ENCODE results near the gene NSUN7.

Gene NSUN7

GRCh38 chr4:40734497-40734896, 15.3 kb upstream of the NSUN7 start:
- no peak for DNase-seq (ENCODE audit: low read depth)
- H3K4me3 ChIP-seq (ENCODE audit: low read depth, low read length) = no peak overlapping the region
- no peak for TF ChIP-seq CTCF (conservative IDR thresholded peaks at IDR 0.05; ENCODE audit: low read depth, low read length)

- TF ChIP-seq CTCF (conservative IDR thresholded peaks at IDR 0.05; ENCODE audit: low read depth, low read length) = peak; percentile 53
- no peak overlapping the region for H3K4me3 ChIP-seq (ENCODE audit: low read depth, low read length)
- peak; percentile 70 for DNase-seq (ENCODE audit: low read depth)
Observed at GRCh38 chr4:40736910-40737309, 12.8 kb upstream of the NSUN7 start.

GRCh38 chr4:40737879-40738278, 11.9 kb upstream of the NSUN7 start:
- no peak overlapping the region for H3K4me3 ChIP-seq (ENCODE audit: low read depth, low read length)
- TF ChIP-seq CTCF (conservative IDR thresholded peaks at IDR 0.05; ENCODE audit: low read depth, low read length) = no peak
- DNase-seq (ENCODE audit: low read depth) = no peak

- TF ChIP-seq CTCF (conservative IDR thresholded peaks at IDR 0.05; ENCODE audit: low read depth, low read length) = no peak
- no peak for DNase-seq (ENCODE audit: low read depth)
- no peak overlapping the region for H3K4me3 ChIP-seq (ENCODE audit: low read depth, low read length)
Observed at GRCh38 chr4:40739347-40739746, 10.4 kb upstream of the NSUN7 start.

GRCh38 chr4:40744218-40744617, 5.5 kb upstream of the NSUN7 start:
- H3K4me3 ChIP-seq (ENCODE audit: low read depth, low read length) = no peak overlapping the region
- no peak for TF ChIP-seq CTCF (conservative IDR thresholded peaks at IDR 0.05; ENCODE audit: low read depth, low read length)
- DNase-seq (ENCODE audit: low read depth) = no peak

GRCh38 chr4:40745285-40745984, 4.3 kb upstream of the NSUN7 start:
- no peak for TF ChIP-seq CTCF (conservative IDR thresholded peaks at IDR 0.05; ENCODE audit: low read depth, low read length)
- DNase-seq (ENCODE audit: low read depth) = no peak
- no peak overlapping the region for H3K4me3 ChIP-seq (ENCODE audit: low read depth, low read length)

GRCh38 chr4:40747207-40747835, 2.4 kb upstream of the NSUN7 start:
- TF ChIP-seq CTCF (conservative IDR thresholded peaks at IDR 0.05; ENCODE audit: low read depth, low read length) = no peak
- DNase-seq (ENCODE audit: low read depth) = no peak
- H3K4me3 ChIP-seq (ENCODE audit: low read depth, low read length) = no peak overlapping the region

Measured in choroid plexus epithelial cell (primary cell).